Tibial nerve (tissue), 4 donors: ENCODE measurements around the gene COL6A2. TPM values are rescaled to one million over a fixed set of nuclear protein-coding genes. Genes with fewer than 3 reads are reported as not detected.

Experiments used
- DNase-seq, 2 donors: peaks; one replicate each; pipeline ENCODE4 v3.0.0-alpha.2; 2019; ENCODE audit warnings: low spot score in 2 of 2
- H3K27ac ChIP-seq, 4 donors: fragments of 200-600 bp; sonication (generic) in 3 of 4; one replicate each; pipeline ENCODE4 v1.5.1; 2017 to 2019; ENCODE audit warnings: mild to moderate bottlenecking in 1 of 4
- H3K27me3 ChIP-seq, 2 donors: fragments of 200-600 bp; sonication (generic) in 1 of 2; one replicate each; pipeline versions ENCODE4 v1.5.1 to v1.6.0; 2017 to 2019
- H3K36me3 ChIP-seq, 3 donors: fragments of 200-600 bp; sonication (generic); one replicate each; pipeline ENCODE4 v1.5.1; 2018 to 2019
- H3K4me1 ChIP-seq, 4 donors: fragments of 200-600 bp; sonication (generic) in 3 of 4; one replicate each; pipeline ENCODE4 v1.5.1; 2017 to 2019
- H3K4me3 ChIP-seq, 4 donors: fragments of 200-600 bp; sonication (generic) in 3 of 4; one replicate each; pipeline ENCODE4 v1.5.1; 2017 to 2019; ENCODE audit warnings: mild to moderate bottlenecking in 1 of 4, moderate library complexity in 1 of 4
- H3K9me3 ChIP-seq, 4 donors: fragments of 200-600 bp; sonication (generic) in 3 of 4; one replicate each; pipeline ENCODE4 v1.5.1; 2017 to 2019
- EP300 ChIP-seq, 2 donors: sonication (generic); formaldehyde crosslinking; IDR thresholded peaks; one replicate each; pipeline ENCODE4 v1.6.1; 2017; ENCODE audit warnings: antibody characterized with exemption in 2 of 2, mild to moderate bottlenecking in 1 of 2
- POLR2A ChIP-seq, 2 donors: fragments of 450-650 bp; IDR thresholded peaks; one replicate each; pipeline ENCODE4 v1.6.1; 2017; ENCODE audit warnings: antibody characterized with exemption in 2 of 2, mild to moderate bottlenecking in 2 of 2, moderate library complexity in 2 of 2
- WGBS, 2 donors: methylation state at CpG; one replicate each; pipeline ENCODE4 v1.1.5; 2018; 5-methylcytosine and 5-hydroxymethylcytosine counted together
- total RNA-seq, 4 donors: library from RNA; depleted of rRNA; stranded (reverse); fragments of >200 nt; gene quantifications; one replicate each; pipeline ENCODE4 v1.1.0, GENCODE V29; 2016
- TF ChIP-seq, protein P1 (sequence below), 5 experiments: fragments of 200-600 bp in 3 of 5; fragments of 450-650 bp in 2 of 5; sonication (generic) in 3 of 5; IDR thresholded peaks; one replicate each; pipeline ENCODE4 v1.5.1; 2016 to 2019; ENCODE audit warnings: antibody characterized with exemption in 5 of 5, mild to moderate bottlenecking in 3 of 5, moderate library complexity in 2 of 5

COL6A2 gene
- total RNA-seq, 4 donors from 2014 or later, result 470 to 1,210 (median 744) TPM

DNA sequence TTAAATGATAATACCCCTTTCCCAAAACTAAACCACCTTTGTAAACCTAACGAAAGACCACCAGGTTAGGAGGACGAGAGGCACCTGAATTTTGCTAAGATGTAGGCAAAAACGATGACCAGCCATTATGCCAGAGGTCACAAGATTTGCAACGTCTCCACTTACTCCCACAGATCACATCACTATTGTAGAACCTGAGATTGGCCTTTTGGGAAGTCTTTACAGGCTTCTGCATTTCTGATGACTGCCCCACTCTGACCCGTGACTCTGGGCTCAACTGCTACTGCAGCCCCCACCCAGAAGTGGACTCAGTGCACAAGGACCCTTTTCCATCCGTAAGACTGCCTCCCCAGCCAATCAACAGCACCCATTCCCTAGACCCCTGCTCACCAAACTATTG, 36.4 kb upstream of the COL6A2 start:
- Histone ChIP-seq H3K4me3 (no peak overlapping the region), H3K9me3 (peaks cover 0 to 11% (median 0%) of the 10 kb centered on the region in 4 donors), H3K36me3 (no peaks in the 10 kb centered on the region), H3K27me3 (peaks cover 0 to 5% of the 10 kb centered on the region in 2 donors), H3K4me1 (peaks cover 0 to 47% (median 21%) of the 10 kb centered on the region in 4 donors), H3K27ac (peak overlapping the region in 2 of 4 donors; percentile 86 to 87)
- no peak for TF ChIP-seq EP300 (IDR thresholded peaks at IDR 0.05)
- TF ChIP-seq POLR2A (IDR thresholded peaks at IDR 0.05), result no peak
- TF ChIP-seq, protein P1, sequence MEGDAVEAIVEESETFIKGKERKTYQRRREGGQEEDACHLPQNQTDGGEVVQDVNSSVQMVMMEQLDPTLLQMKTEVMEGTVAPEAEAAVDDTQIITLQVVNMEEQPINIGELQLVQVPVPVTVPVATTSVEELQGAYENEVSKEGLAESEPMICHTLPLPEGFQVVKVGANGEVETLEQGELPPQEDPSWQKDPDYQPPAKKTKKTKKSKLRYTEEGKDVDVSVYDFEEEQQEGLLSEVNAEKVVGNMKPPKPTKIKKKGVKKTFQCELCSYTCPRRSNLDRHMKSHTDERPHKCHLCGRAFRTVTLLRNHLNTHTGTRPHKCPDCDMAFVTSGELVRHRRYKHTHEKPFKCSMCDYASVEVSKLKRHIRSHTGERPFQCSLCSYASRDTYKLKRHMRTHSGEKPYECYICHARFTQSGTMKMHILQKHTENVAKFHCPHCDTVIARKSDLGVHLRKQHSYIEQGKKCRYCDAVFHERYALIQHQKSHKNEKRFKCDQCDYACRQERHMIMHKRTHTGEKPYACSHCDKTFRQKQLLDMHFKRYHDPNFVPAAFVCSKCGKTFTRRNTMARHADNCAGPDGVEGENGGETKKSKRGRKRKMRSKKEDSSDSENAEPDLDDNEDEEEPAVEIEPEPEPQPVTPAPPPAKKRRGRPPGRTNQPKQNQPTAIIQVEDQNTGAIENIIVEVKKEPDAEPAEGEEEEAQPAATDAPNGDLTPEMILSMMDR (IDR thresholded peaks at IDR 0.05), result no peak
- no peak for DNase-seq
- WGBS, 2 donors, result 76 to 80% methylated on average over 6 of the region's 6 CpGs

DNA sequence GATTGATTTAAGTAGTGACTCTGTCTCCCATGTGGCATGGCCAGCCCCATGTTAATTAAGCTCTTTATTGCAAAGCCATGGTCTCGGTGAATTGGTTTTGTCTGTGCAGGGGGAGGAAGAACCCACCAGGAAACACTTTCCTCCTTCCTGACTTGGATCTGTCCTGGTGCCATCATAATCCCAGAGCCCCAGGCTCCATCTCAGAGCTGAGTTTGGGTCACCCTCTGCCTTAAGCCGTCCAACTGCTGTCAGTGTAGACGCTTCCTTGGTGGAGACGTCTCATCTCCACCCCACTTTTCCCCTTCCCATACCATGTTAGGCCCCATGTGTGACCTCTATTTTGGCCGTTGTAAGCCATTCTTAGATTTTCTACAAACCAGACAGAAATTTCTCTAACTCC, 36.0 kb upstream of the COL6A2 start:
- peaks cover 0 to 5% of the 10 kb centered on the region in 2 donors for H3K27me3 ChIP-seq
- 89 to 94% methylated on average over 5 of the region's 5 CpGs for WGBS, 2 donors
- peak overlapping the region in 3 of 4 donors; percentile 19 to 87 (median 86) for H3K27ac ChIP-seq
- no peak for TF ChIP-seq EP300 (IDR thresholded peaks at IDR 0.05)
- TF ChIP-seq, protein P1 (IDR thresholded peaks at IDR 0.05), result no peak
- TF ChIP-seq POLR2A (IDR thresholded peaks at IDR 0.05), result no peak
- H3K36me3 ChIP-seq, result no peaks in the 10 kb centered on the region
- H3K9me3 ChIP-seq, result peaks cover 0 to 11% (median 0%) of the 10 kb centered on the region in 4 donors
- H3K4me3 ChIP-seq, result no peak overlapping the region
- DNase-seq, result no peak
- peaks cover 0 to 47% (median 23%) of the 10 kb centered on the region in 4 donors for H3K4me1 ChIP-seq

DNA sequence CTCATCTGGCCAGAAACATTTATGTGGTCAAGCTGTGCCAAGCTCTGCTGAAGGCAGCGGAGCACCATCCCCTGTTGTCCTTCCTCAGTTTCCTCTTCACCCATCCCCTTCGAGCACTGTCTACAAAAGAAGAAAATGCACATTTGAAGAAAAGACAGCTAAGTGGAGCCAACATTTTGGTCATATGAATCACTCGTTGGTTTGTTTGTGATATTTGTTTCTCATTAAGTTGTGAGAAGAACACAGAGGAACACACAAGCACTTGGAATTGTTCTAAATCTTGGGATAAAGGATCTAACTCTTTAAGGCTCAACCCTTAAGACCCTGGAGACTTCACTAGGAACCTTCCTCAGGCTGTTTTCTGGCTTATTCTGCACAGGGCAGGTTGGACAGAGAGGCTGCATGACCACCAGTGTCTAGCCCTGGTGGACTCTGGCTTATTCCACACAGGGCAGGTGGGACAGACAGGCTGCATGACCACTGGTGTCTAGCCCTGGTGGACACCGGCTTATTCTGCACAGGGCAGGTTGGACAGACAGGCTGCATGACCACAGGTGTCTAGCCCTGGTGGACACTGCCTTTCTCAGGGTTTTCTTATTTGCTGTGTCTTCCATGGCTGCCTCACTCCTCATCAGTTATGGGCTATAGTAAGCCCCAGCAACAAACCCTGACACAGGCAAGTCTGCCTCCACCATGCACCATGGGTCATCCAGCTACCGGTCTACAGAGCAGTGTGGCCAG, 35.3 kb upstream of the COL6A2 start:
- peak overlapping the region in 3 of 4 donors; percentile 19 to 87 (median 86) for H3K27ac ChIP-seq
- no peaks in the 10 kb centered on the region for H3K36me3 ChIP-seq
- WGBS, 2 donors, result 73 to 87% methylated on average over 5 of the region's 5 CpGs
- H3K9me3 ChIP-seq, result peaks cover 0 to 11% (median 0%) of the 10 kb centered on the region in 4 donors
- peaks cover 0 to 51% (median 28%) of the 10 kb centered on the region in 4 donors for H3K4me1 ChIP-seq
- no peak overlapping the region for H3K4me3 ChIP-seq
- DNase-seq, result no peak
- TF ChIP-seq EP300 (IDR thresholded peaks at IDR 0.05), result no peak
- no peak for TF ChIP-seq POLR2A (IDR thresholded peaks at IDR 0.05)
- H3K27me3 ChIP-seq, result peaks cover 0 to 5% of the 10 kb centered on the region in 2 donors

DNA sequence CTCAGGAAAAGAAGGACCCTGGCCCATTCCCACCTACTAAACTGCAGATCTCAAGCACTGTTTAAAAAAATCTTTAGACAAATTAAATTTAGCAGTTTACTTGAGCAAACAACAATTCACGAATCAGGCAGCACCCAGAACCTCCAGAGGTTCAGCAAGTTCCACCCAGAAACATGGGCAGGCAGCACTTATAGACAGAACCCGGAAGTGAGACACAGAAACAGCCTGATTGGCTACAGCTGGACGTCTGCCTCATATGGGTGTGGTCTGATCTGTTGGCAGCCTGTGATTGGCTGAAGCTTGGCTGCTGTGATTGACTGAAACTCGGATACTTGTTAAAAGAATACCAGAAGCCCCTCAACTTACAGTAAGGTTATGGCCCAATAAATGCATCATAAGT, 34.7 kb upstream of the COL6A2 start:
- no peak for DNase-seq
- H3K36me3 ChIP-seq, result no peaks in the 10 kb centered on the region
- no peak overlapping the region for H3K4me3 ChIP-seq
- TF ChIP-seq, protein P1 (IDR thresholded peaks at IDR 0.05), result no peak
- TF ChIP-seq POLR2A (IDR thresholded peaks at IDR 0.05) (no peak), EP300 (IDR thresholded peaks at IDR 0.05) (no peak)
- peaks cover 0 to 57% (median 31%) of the 10 kb centered on the region in 4 donors for H3K4me1 ChIP-seq
- 78 to 88% methylated on average over 4 of the region's 4 CpGs for WGBS, 2 donors
- H3K27me3 ChIP-seq, result peaks cover 0 to 5% of the 10 kb centered on the region in 2 donors
- peak overlapping the region in 1 of 4 donors; percentile 86 for H3K27ac ChIP-seq
- peaks cover 0 to 11% (median 0%) of the 10 kb centered on the region in 4 donors for H3K9me3 ChIP-seq

DNA sequence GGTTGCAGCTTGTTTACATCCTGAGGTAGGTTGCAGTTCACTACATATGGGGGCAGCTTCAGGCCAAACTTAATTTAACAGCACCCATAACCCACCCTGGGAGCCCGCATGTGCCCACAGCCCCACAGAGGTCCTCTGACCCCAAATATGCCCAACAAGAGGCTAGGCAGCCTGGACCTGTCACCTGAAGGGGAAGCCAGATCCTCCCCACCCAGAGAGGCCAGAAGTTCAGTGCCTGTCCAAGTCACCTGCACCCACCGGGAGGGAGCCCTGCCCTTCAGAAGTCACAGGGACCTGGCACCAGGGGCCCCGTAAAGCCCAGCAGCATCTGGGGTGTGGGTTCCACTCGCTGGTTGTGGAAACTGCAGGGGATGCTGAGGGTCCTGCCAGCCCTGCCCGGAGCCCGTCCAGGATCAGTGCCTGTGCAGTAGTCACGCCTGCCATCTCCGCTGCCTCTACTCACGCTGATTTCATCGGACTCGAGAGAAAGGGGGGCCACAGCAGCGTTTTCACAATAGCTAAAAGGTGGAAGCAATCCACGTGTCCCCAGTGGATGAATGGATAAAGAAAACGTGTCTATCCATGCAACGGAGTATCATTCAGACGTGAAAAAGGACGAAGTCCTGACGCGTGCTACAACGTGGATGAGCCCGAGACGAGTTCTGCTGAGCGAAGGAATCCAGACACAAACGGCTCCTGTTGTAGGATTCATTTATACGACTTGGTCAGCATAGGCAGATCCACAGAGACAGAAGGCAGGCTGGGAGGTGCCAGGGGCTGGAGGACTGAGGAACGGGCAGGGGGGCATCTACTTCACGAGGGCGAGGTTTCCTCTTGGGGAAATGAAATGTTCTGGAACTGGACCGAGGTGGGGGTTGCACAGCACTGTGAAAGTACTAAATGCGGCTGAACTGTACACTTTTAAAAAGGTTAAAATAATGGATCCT, 33.9 kb upstream of the COL6A2 start:
- 80 to 82% methylated on average over 30 of the region's 30 CpGs for WGBS, 2 donors
- Histone ChIP-seq H3K4me3 (no peak overlapping the region), H3K9me3 (peaks cover 0 to 11% (median 0%) of the 10 kb centered on the region in 4 donors), H3K4me1 (peaks cover 0 to 58% (median 31%) of the 10 kb centered on the region in 4 donors), H3K27me3 (peaks cover 0 to 5% of the 10 kb centered on the region in 2 donors), H3K36me3 (no peaks in the 10 kb centered on the region), H3K27ac (peak overlapping the region in 2 of 4 donors; percentile 86)
- no peak for DNase-seq
- no peak for TF ChIP-seq POLR2A (IDR thresholded peaks at IDR 0.05)
- TF ChIP-seq, protein P1 (IDR thresholded peaks at IDR 0.05), result no peak
